Measurements from ENCODE around the gene TP53TG5. TPM values are rescaled to one million over a fixed set of nuclear protein-coding genes. Genes with fewer than 3 reads are reported as not detected.
A peak's percentile ranks its signal among the peaks of the same experiment; 100 is the strongest.

Gene TP53TG5
- total RNA-seq, 1 donor from 2014 or later = 0.12 TPM

DNA sequence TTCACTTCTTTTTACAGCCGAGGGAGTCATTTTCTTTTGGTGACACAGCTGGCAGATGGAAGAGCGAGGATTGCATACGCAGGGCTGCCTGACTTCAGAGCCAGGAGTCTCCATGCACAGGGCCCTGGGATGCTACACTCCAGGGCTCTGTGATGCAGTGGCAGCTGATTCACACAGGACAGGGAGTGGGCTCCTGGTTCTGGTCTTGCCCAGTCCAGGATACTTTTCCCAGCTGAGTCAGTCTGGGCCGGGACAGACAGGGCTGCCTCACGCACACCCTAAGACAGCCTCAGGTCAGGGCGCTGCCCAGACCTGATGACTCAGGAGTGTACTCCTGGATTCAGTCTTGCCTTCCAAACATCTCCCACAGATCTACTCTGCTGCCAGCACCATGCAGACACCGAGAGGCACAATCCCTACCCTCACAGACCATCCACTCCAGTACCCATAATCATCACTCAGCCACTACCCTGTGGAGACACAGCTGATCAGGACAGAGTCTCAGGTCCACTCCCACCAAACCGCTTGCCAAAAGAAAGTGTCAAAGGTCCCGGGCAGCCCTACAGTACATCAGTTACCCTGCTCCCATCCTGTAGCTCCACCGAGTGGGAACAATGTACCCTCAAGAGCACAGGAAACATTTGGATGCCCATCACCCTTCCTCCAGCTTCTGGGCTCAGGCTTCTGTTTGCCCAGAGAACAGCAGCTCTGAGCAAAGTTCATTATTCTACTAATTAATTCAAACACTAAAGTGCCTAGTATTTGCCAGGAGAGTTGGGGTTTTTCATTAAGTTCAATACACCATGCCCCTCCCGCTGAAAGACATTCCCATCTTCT, 41.4 kb downstream of the TP53TG5 start:
- Mint-ChIP-seq H3K27ac (peak overlapping the region; percentile 53), H3K36me3 (ENCODE audit: low read depth) (peaks cover 63% of the 10 kb centered on the region), H3K9me3 (no peaks in the 10 kb centered on the region), H3K4me1 (peaks cover 24% of the 10 kb centered on the region), H3K4me3 (no peak overlapping the region), H3K27me3 (no peaks in the 10 kb centered on the region)
- no peak for DNase-seq
- intact Hi-C loops (cut with micrococcal nuclease) = no loop called here

DNA sequence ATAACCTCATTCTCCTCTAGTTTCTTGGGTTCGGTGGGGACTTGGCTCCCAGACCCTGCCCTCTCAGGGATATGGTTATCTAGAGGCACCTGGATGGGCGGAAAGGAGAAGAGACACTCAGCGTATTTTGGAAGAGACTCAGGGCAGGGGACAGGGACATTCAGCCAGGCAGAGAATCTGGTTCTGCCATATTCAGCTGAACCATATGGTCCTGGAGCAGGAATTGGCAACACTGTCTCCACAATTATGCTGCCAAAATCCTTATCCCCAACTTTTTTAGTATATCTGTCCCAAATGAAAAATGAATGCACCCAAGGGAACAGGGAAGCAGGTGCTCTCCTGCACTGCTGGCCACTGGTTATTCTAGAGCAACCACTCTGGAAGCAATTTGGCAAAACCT, 47.6 kb downstream of the TP53TG5 start:
- no peak for DNase-seq
- Mint-ChIP-seq H3K27me3 (no peaks in the 10 kb centered on the region), H3K27ac (peak overlapping the region; percentile 37), H3K9me3 (no peaks in the 10 kb centered on the region), H3K36me3 (ENCODE audit: low read depth) (peaks cover 62% of the 10 kb centered on the region), H3K4me1 (peaks cover 5% of the 10 kb centered on the region), H3K4me3 (no peak overlapping the region)
- intact Hi-C loops (cut with micrococcal nuclease) = no loop called here

DNA sequence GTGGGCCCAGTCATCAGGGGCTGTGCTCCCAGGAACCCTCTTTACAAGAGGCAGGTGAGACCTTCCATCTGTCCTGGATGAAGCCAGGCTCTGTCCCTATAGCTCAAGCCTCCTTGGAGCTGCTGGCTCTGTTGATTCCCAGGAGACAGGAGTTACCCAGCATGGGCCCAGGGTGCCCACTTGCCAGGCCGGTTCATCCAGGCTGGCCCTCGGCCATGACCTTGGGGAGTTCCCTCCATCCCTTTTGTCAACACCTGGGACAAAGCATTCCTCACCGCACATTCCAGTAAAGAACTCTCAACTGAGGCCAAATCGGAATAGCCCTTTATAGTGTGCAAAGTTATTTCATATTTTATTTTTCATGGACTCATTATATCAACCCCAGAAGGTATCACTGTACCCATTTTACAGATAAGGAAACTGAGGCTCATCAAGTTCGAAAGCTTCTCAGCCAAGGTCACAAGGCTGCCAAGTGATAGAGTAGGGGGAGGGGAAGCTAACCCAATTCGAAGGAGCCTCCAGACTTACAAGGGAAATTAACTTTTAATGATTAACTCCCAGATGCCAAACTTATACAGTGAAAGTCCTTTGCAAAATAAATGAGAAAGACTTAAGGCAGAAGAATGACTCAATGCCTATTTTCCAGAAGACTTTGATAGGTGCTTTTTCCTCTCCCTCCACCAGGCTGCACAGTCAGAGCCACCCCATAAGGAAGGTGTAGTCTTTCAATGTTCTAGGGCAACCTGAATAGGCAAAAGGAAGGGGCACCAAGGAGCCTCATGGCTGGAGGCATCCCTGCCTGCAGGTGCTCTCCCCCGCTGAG, 48.4 kb downstream of the TP53TG5 start:
- peaks cover 58% of the 10 kb centered on the region for H3K36me3 Mint-ChIP-seq (ENCODE audit: low read depth)
- intact Hi-C loops (cut with micrococcal nuclease) = no loop called here
- no peaks in the 10 kb centered on the region for H3K27me3 Mint-ChIP-seq
- no peak overlapping the region for H3K27ac Mint-ChIP-seq
- no peak overlapping the region for H3K4me3 Mint-ChIP-seq
- H3K9me3 Mint-ChIP-seq = no peaks in the 10 kb centered on the region
- DNase-seq = no peak
- H3K4me1 Mint-ChIP-seq = peaks cover 5% of the 10 kb centered on the region

DNA sequence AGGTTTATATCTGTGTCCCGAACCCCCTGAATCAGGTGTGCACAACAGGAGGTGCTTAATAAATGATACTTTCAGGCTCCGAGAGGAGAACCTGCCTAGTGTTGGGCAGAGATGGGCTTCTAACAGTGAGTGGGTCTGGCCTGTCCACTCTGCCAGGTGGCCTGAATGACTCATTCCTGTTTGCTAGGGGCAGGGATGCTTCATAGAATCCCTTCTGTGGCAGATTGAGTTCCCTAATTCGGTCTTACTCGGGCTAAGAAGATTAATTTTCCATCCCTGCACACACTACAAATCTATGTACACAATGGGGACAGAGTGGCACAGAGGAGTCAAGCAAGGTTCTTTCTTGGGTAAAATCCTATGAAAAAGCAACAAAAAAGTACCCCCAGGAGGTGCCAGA, 49.7 kb downstream of the TP53TG5 start:
- peaks cover 5% of the 10 kb centered on the region for H3K4me1 Mint-ChIP-seq
- intact Hi-C loops (cut with micrococcal nuclease) = no loop called here
- DNase-seq = no peak
- H3K36me3 Mint-ChIP-seq (ENCODE audit: low read depth) = peaks cover 53% of the 10 kb centered on the region
- no peak overlapping the region for H3K4me3 Mint-ChIP-seq
- H3K27ac Mint-ChIP-seq = no peak overlapping the region
- H3K9me3 Mint-ChIP-seq = no peaks in the 10 kb centered on the region
- no peaks in the 10 kb centered on the region for H3K27me3 Mint-ChIP-seq

DNA sequence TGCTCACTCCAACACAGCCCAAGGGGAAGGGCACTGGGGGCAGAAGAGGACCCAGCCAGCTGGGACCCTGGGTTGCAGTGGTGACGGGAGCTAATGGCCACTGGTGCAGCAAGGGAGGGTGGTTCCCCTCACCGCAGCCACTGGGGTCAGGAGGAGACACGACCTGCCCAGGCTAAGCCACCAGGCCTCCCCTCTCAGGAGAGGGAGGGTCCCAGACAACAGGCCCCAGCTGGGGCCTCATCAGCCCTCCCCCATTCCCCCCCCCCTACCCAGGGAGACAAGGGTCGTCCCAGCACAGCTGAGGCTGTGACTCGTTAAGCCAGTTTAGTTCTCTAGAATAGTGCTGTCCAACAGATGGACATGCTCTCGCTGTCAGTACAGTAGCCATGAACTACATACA, 52.8 kb downstream of the TP53TG5 start:
- no peak for DNase-seq
- H3K27ac Mint-ChIP-seq = peak overlapping the region; percentile 41
- intact Hi-C loops (cut with micrococcal nuclease) = no loop called here
- peaks cover 36% of the 10 kb centered on the region for H3K36me3 Mint-ChIP-seq (ENCODE audit: low read depth)
- no peak overlapping the region for H3K4me3 Mint-ChIP-seq
- H3K4me1 Mint-ChIP-seq = peaks cover 13% of the 10 kb centered on the region
- no peaks in the 10 kb centered on the region for H3K27me3 Mint-ChIP-seq
- no peaks in the 10 kb centered on the region for H3K9me3 Mint-ChIP-seq

DNA sequence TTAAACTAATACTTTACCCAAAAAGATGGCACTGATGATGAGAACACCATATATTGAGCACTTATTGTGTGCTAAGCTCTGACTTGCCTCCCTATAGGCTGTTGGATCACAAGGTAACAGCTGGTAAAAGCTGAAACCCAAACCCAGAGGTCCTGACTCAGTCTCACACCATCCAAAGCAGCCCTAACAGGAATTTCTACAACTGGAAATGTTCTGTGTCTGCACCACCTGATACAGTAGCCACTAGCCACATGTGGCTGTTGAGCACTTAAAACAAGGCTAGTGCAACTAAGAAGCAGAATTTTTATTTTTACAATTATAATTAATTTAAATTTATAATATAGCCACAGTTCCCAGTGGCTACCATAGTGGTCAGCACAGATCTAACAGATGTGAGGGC, 54.4 kb downstream of the TP53TG5 start:
- intact Hi-C loops (cut with micrococcal nuclease) = no loop called here
- Mint-ChIP-seq H3K27ac (no peak overlapping the region), H3K4me1 (peaks cover 24% of the 10 kb centered on the region), H3K27me3 (no peaks in the 10 kb centered on the region), H3K36me3 (ENCODE audit: low read depth) (peaks cover 29% of the 10 kb centered on the region), H3K9me3 (peaks cover 4% of the 10 kb centered on the region), H3K4me3 (no peak overlapping the region)
- no peak for DNase-seq

DNA sequence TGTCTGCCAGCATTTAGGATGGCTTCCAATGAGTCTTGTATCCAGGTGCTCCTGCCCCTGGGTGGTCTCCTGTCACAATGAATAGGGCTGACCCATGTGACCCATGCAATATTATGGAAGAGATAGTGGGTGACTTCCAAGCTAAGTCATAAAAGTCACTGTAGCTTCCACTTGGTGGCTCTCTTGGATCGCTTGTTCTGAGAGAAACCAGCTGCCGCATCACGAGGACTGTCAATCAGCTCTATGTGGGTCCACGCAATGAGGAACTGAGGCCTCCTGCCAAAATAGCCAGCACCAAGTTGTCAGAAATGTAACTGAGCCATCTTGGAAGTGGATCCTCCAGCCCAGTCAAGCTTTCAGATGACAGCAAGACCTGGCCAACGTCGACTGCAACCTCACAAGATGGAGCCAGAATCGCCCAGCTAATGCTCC, 55.2 kb downstream of the TP53TG5 start:
- intact Hi-C loops (cut with micrococcal nuclease) = no loop called here

More for the DNA sequence above, 55.2 kb downstream of the TP53TG5 start:
- peaks cover 22% of the 10 kb centered on the region for H3K36me3 Mint-ChIP-seq (ENCODE audit: low read depth)
- H3K27me3 Mint-ChIP-seq = no peaks in the 10 kb centered on the region
- H3K27ac Mint-ChIP-seq = peak overlapping the region; percentile 37
- no peak overlapping the region for H3K4me3 Mint-ChIP-seq
- peaks cover 4% of the 10 kb centered on the region for H3K9me3 Mint-ChIP-seq
- H3K4me1 Mint-ChIP-seq = peaks cover 29% of the 10 kb centered on the region
- peak; percentile 67 for DNase-seq

Other genes with a start within 250 kb of the TP53TG5 start
- not detected in 2 replicates for gene PI3, start 203.4 kb downstream of the TP53TG5 start, total RNA-seq
- not detected in 2 replicates for gene SEMG1, start 171.3 kb downstream of the TP53TG5 start, total RNA-seq
- gene SEMG2, start 157.0 kb downstream of the TP53TG5 start, total RNA-seq = not detected in 2 replicates
- not detected in 2 replicates for gene SLPI, start 123.8 kb downstream of the TP53TG5 start, total RNA-seq
- gene RBPJL, start 71.5 kb downstream of the TP53TG5 start, total RNA-seq = not detected in 2 replicates
- 1.2 and 1.5 TPM in 2 replicates for gene MATN4, start 70.0 kb downstream of the TP53TG5 start, total RNA-seq
- 177 and 185 TPM in 2 replicates for gene SDC4, start 29.9 kb downstream of the TP53TG5 start, total RNA-seq
- 24.4 and 26.2 TPM in 2 replicates for gene SYS1, start 15.2 kb downstream of the TP53TG5 start, total RNA-seq
- 19.9 and 25.2 TPM in 2 replicates for gene DBNDD2, start 30.0 kb upstream of the TP53TG5 start, total RNA-seq
- gene PIGT, start 37.8 kb upstream of the TP53TG5 start, total RNA-seq = 84.7 and 86.6 TPM in 2 replicates
- gene WFDC2, start 91.4 kb upstream of the TP53TG5 start, total RNA-seq = not detected in 2 replicates
- not detected in 2 replicates for gene SPINT3, start 137.3 kb upstream of the TP53TG5 start, total RNA-seq
- gene WFDC6, start 161.2 kb upstream of the TP53TG5 start, total RNA-seq = not detected in 2 replicates
- gene EPPIN, start 169.1 kb upstream of the TP53TG5 start, total RNA-seq = not detected in 2 replicates
- not detected in 2 replicates for gene WFDC8, start 201.0 kb upstream of the TP53TG5 start, total RNA-seq